Keratinocyte (primary cell): ENCODE measurements around the gene TRIM47. TPM values are rescaled to one million over a fixed set of nuclear protein-coding genes. Genes with fewer than 3 reads are reported as not detected.
A peak's percentile ranks its signal among the peaks of the same experiment; 100 is the strongest.

Experiments
- DNase-seq: peaks from one replicate; pipeline ENCODE4 v3.0.0-alpha.2; 2011; ENCODE audit warnings: low read depth, missing footprints, low spot score
- FAIRE-seq: peaks from 2 replicates; lab custom pipeline; 2011; peaks lifted over from hg19 to GRCh38; lab: Jason Lieb, UNC
- H2AFZ ChIP-seq: 2 replicates; pipeline ENCODE4 v1.6.0; 2012; ENCODE audit warnings: low read length, control low read depth, inconsistent platforms; ENCODE audit not compliant: control insufficient read depth
- H3K27ac ChIP-seq: 2 replicates; pipeline ENCODE4 v1.5.1; 2011; ENCODE audit warnings: low read length; ENCODE audit not compliant: control insufficient read depth, insufficient read depth
- H3K27me3 ChIP-seq: 3 replicates; pipeline ENCODE4 v1.6.0; 2011; ENCODE audit warnings: low read length; ENCODE audit not compliant: control insufficient read depth, insufficient read depth; ENCODE audit errors: extremely low read depth
- H3K36me3 ChIP-seq, 2 experiments: 2 replicates in 1 of 2; 3 replicates in 1 of 2; pipeline ENCODE4 v1.5.1; 2011; ENCODE audit warnings: low read length in 2 of 2, mild to moderate bottlenecking in 1 of 2; ENCODE audit not compliant: control insufficient read depth in 2 of 2, insufficient read depth in 2 of 2; ENCODE audit errors: extremely low read depth in 1 of 2
- H3K4me1 ChIP-seq: 3 replicates; pipeline ENCODE4 v1.5.1; 2011; ENCODE audit warnings: low read length; ENCODE audit not compliant: control insufficient read depth, insufficient read depth; ENCODE audit errors: extremely low read depth
- H3K4me2 ChIP-seq: 3 replicates; pipeline ENCODE4 v1.6.0; 2011; ENCODE audit warnings: low read depth, low read length; ENCODE audit not compliant: control insufficient read depth, insufficient read depth; ENCODE audit errors: extremely low read depth
- H3K4me3 ChIP-seq, 3 experiments: fragments of 200-600 bp in 1 of 3; sonication (generic) in 1 of 3; 2 replicates in 2 of 3; 3 replicates in 1 of 3; pipeline ENCODE4 v1.5.1; 2011 to 2016; ENCODE audit warnings: low read length in 3 of 3, mild to moderate bottlenecking in 3 of 3, control low read depth in 2 of 3, inconsistent platforms in 1 of 3, low read depth in 1 of 3, mixed read lengths in 1 of 3, mixed run types in 1 of 3, moderate library complexity in 1 of 3; ENCODE audit not compliant: control insufficient read depth in 2 of 3, insufficient read depth in 2 of 3; ENCODE audit errors: extremely low read depth in 1 of 3
- H3K79me2 ChIP-seq: 2 replicates; pipeline ENCODE4 v1.6.0; 2012; ENCODE audit warnings: low read length; ENCODE audit not compliant: control insufficient read depth, insufficient read depth
- H3K9ac ChIP-seq: 3 replicates; pipeline ENCODE4 v1.6.0; 2011; ENCODE audit warnings: low read length; ENCODE audit not compliant: control insufficient read depth, insufficient read depth; ENCODE audit errors: extremely low read depth
- H3K9me1 ChIP-seq: 3 replicates; pipeline ENCODE4 v1.6.0; 2011; ENCODE audit warnings: low read length; ENCODE audit not compliant: control insufficient read depth, insufficient read depth; ENCODE audit errors: extremely low read depth
- H3K9me3 ChIP-seq: 2 replicates; pipeline ENCODE4 v1.5.1; 2012; ENCODE audit warnings: low read depth, low read length; ENCODE audit not compliant: control insufficient read depth
- H4K20me1 ChIP-seq: 3 replicates; pipeline ENCODE4 v1.6.0; 2011; ENCODE audit warnings: low read length; ENCODE audit not compliant: control insufficient read depth, insufficient read depth; ENCODE audit errors: extremely low read depth
- CTCF ChIP-seq, 3 experiments: IDR thresholded peaks in 1 of 3; conservative IDR thresholded peaks in 1 of 3; optimal IDR thresholded peaks in 1 of 3; 2 replicates in 2 of 3; 3 replicates in 1 of 3; pipeline versions ENCODE3 to v1.5.1; 2011; ENCODE audit warnings: low read length in 3 of 3, mild to moderate bottlenecking in 3 of 3, moderate library complexity in 2 of 3, control low read depth in 1 of 3, inconsistent platforms in 1 of 3; ENCODE audit not compliant: insufficient read depth in 2 of 3; ENCODE audit errors: extremely low read depth in 1 of 3
- EZH2 ChIP-seq: IDR thresholded peaks from one replicate; pipeline ENCODE4 v1.6.1; 2012; ENCODE audit warnings: inconsistent platforms, mild to moderate bottlenecking, low read length, moderate library complexity
- dilution Hi-C: fragments of 300-500 bp; cut with MboI; formaldehyde crosslinking; loops from one replicate; pipeline ENCODE4 v1.7.0; 2020; ENCODE audit warnings: low sequenced_read_pairs; ENCODE audit not compliant: extremely low pct_ligation_motif_present
- polyA plus RNA-seq, 5 experiments: library from polyadenylated mRNA; depleted of rRNA in 3 of 5; stranded (reverse) in 3 of 5; stranded (forward) in 1 of 5; unstranded in 1 of 5; fragments of >200 nt; gene quantifications; 1 replicate in 1 of 5; 2 replicates in 3 of 5; 3 replicates in 1 of 5; pipeline versions ENCODE4 v1.2.1 to v1.2.3, GENCODE V29; 2011 to 2012; ENCODE audit warnings: missing spikeins in 2 of 5, low read depth in 1 of 5, low replicate concordance in 1 of 5

Gene TRIM47
- polyA plus RNA-seq, 1 donor (not counting 4 experiments of a cell fraction or from before 2014, with no cell fraction given), result 9.4 TPM

GRCh38 chr17:75913537-75914210 lies 35.3 kb upstream of the TRIM47 start:
- no peaks in the 10 kb centered on the region for H3K79me2 ChIP-seq
- no peaks in the 10 kb centered on the region for H3K9me3 ChIP-seq
- H3K4me2 ChIP-seq, result no peak overlapping the region
- H3K9me1 ChIP-seq, result peaks cover 2% of the 10 kb centered on the region
- DNase-seq (no peak), FAIRE-seq (no peak)
- H3K36me3 ChIP-seq, result peaks cover 0 to 9% of the 10 kb centered on the region in 2 experiments
- no peak overlapping the region for H3K9ac ChIP-seq
- H3K27me3 ChIP-seq, result no peaks in the 10 kb centered on the region
- H2AFZ ChIP-seq, result no peak overlapping the region
- H4K20me1 ChIP-seq, result no peaks in the 10 kb centered on the region
- peaks cover 22% of the 10 kb centered on the region for H3K4me1 ChIP-seq
- no peak overlapping the region for H3K4me3 ChIP-seq
- dilution Hi-C loops, result no loop called here
- TF ChIP-seq EZH2 (no peak), CTCF (optimal IDR thresholded peaks at IDR 0.05 in 1 of 3, IDR thresholded peaks at IDR 0.05 in 1 of 3, conservative IDR thresholded peaks at IDR 0.05 in 1 of 3; ENCODE audit: extremely low read depth in 1 of 3, insufficient read depth in 2 of 3, low read length in 3 of 3) (no peak)
- H3K27ac ChIP-seq, result no peak overlapping the region

- Histone ChIP-seq H3K4me2 (peak overlapping the region; percentile 65), H3K4me1 (peaks cover 29% of the 10 kb centered on the region), H3K9ac (no peak overlapping the region), H3K9me1 (peaks cover 2% of the 10 kb centered on the region), H3K79me2 (no peaks in the 10 kb centered on the region), H3K27me3 (no peaks in the 10 kb centered on the region), H3K27ac (no peak overlapping the region), H3K9me3 (no peaks in the 10 kb centered on the region), H3K4me3 (no peak overlapping the region), H4K20me1 (no peaks in the 10 kb centered on the region), H2AFZ (no peak overlapping the region), H3K36me3 (peaks cover 0 to 9% of the 10 kb centered on the region in 2 experiments)
- FAIRE-seq, result no peak
- dilution Hi-C loops, result no loop called here
- no peak for DNase-seq
- no peak for TF ChIP-seq EZH2
- TF ChIP-seq CTCF (optimal IDR thresholded peaks at IDR 0.05 in 1 of 3, IDR thresholded peaks at IDR 0.05 in 1 of 3, conservative IDR thresholded peaks at IDR 0.05 in 1 of 3; ENCODE audit: extremely low read depth in 1 of 3, insufficient read depth in 2 of 3, low read length in 3 of 3), result no peak
Observed at GRCh38 chr17:75910699-75911098, 32.3 kb upstream of the TRIM47 start.
